MM.1S (cell line): ENCODE measurements around the gene PRSS33.

Experiments used
- CTCF ChIP-seq: fragments of 300-600 bp; sonication (generic); IDR thresholded peaks from 2 replicates; pipeline ENCODE4 v1.5.1; 2016; ENCODE audit warnings: antibody characterized with exemption, low read length, mixed read lengths
- EZH2 ChIP-seq: fragments of 300-600 bp; sonication (generic); optimal IDR thresholded peaks from 2 replicates; pipeline ENCODE3; 2017; ENCODE audit warnings: low read depth, mild to moderate bottlenecking, antibody characterized with exemption, low read length, mixed read lengths
- EZH2phosphoT487 ChIP-seq: fragments of 300-600 bp; sonication (generic); IDR thresholded peaks from 2 replicates; pipeline ENCODE4 v1.6.1; 2018; ENCODE audit warnings: antibody characterized with exemption, low read length

GRCh38 chr16:2775131-2775716 lies 12.1 kb downstream of the PRSS33 start:
- no peak for TF ChIP-seq CTCF
- no peak for TF ChIP-seq EZH2phosphoT487
- TF ChIP-seq EZH2, result no peak
